SU-DHL-6 (cell line): Measurements from ENCODE around the gene FOXN3.

ENCODE experiments used
- CTCF ChIP-seq: fragments of 200-600 bp; sonication (generic); IDR thresholded peaks from one replicate; pipeline ENCODE4 v1.5.1; 2017; ENCODE audit warnings: antibody characterized with exemption, mild to moderate bottlenecking, low read length, moderate library complexity; ENCODE audit not compliant: insufficient read depth, poor library complexity, severe bottlenecking
- EZH2phosphoT487 ChIP-seq: fragments of 200-600 bp; sonication (generic), shearing (Covaris generic); conservative IDR thresholded peaks from 2 replicates; pipeline ENCODE4 v1.6.1; 2018; ENCODE audit warnings: mild to moderate bottlenecking, antibody characterized with exemption, low read length, moderate library complexity, mixed read lengths

GRCh38 chr14:89243286-89243685 lies 173.7 kb downstream of the FOXN3 start:
- TF ChIP-seq CTCF (no peak), EZH2phosphoT487 (no peak)
